Measurements from ENCODE around the gene IFFO2. TPM values are rescaled to one million over a fixed set of nuclear protein-coding genes. Genes with fewer than 3 reads are reported as not detected.

IFFO2 gene
- total and polyA plus RNA-seq, 2 of the 13 experiments (the other 11 are each of a cell fraction or from before 2014, with no cell fraction given) = 7.3 to 16.7 TPM

GRCh38 chr1:18902523-18903290 lies 53.8 kb downstream of the IFFO2 start, which contains the start of gene ALDH4A1 (continued):
- TF ChIP-seq BCL3 (CRISPR knock-in tag; IDR thresholded peaks at IDR 0.05) = peak; percentile 81; the same call in 1 of the 2 replicates
- no peak for TF ChIP-seq PITX1 (CRISPR knock-in tag; IDR thresholded peaks at IDR 0.05)
- no peak for TF ChIP-seq FOXC1 (CRISPR knock-in tag; IDR thresholded peaks at IDR 0.05; ENCODE audit: borderline replicate concordance)
- peak; percentile 25 for TF ChIP-seq YY1 (IDR thresholded peaks at IDR 0.05; ENCODE audit: insufficient read depth, insufficient replicate concordance, low read depth, low read length)
- no peak for TF ChIP-seq ZNF337 (CRISPR knock-in tag; IDR thresholded peaks at IDR 0.05; ENCODE audit: borderline replicate concordance, low read depth)
- TF ChIP-seq ZC3H4 (CRISPR knock-in tag; IDR thresholded peaks at IDR 0.05; ENCODE audit: borderline replicate concordance) = no peak
- no peak for TF ChIP-seq ZNF331 (CRISPR knock-in tag; IDR thresholded peaks at IDR 0.05)
- no peak for TF ChIP-seq TERF1 (CRISPR knock-in tag; IDR thresholded peaks at IDR 0.05)
- TF ChIP-seq NR2F6 (IDR thresholded peaks at IDR 0.05) = no peak
- TF ChIP-seq NR2F6 (CRISPR knock-in tag; IDR thresholded peaks at IDR 0.05) = no peak
- no peak for TF ChIP-seq ZZZ3 (CRISPR knock-in tag; IDR thresholded peaks at IDR 0.05; ENCODE audit: borderline replicate concordance)
- no peak for TF ChIP-seq EP300 (IDR thresholded peaks at IDR 0.05; ENCODE audit: low read depth in 2 of 2, low read length in 2 of 2)
- no peak for TF ChIP-seq EP300 (CRISPR knock-in tag; IDR thresholded peaks at IDR 0.05; ENCODE audit: borderline replicate concordance)
- peak; percentile 57; the same call in 1 of the 2 replicates for TF ChIP-seq TFDP2 (CRISPR knock-in tag; IDR thresholded peaks at IDR 0.05)
- no peak for TF ChIP-seq ZBTB49 (CRISPR knock-in tag; IDR thresholded peaks at IDR 0.05; ENCODE audit: borderline replicate concordance)
- TF ChIP-seq PAX8 (CRISPR knock-in tag; IDR thresholded peaks at IDR 0.05; ENCODE audit: borderline replicate concordance) = no peak
- peak; percentile 43; the same call in 1 of the 2 replicates for TF ChIP-seq THAP9 (CRISPR knock-in tag; IDR thresholded peaks at IDR 0.05; ENCODE audit: borderline replicate concordance)
- TF ChIP-seq ZNF20 (CRISPR knock-in tag; IDR thresholded peaks at IDR 0.05) = no peak
- no peak for TF ChIP-seq MLX (CRISPR knock-in tag; IDR thresholded peaks at IDR 0.05)
